Fibroblast of the aortic adventitia (primary cell): ENCODE data around the gene RREB1. TPM values are rescaled to one million over a fixed set of nuclear protein-coding genes. Genes with fewer than 3 reads are reported as not detected.

ENCODE experiments used
- DNase-seq: peaks from one replicate; pipeline ENCODE4 v3.0.0-alpha.2; 2010; ENCODE audit warnings: low read depth
- H3K4me3 ChIP-seq: 2 replicates; pipeline ENCODE4 v1.5.1; 2011; ENCODE audit warnings: low read depth, mild to moderate bottlenecking, control low read depth, low read length, moderate library complexity
- CTCF ChIP-seq: IDR thresholded peaks from 2 replicates; pipeline ENCODE4 v1.5.1; 2011; ENCODE audit warnings: mild to moderate bottlenecking, low read length, control low read depth, inconsistent platforms; ENCODE audit not compliant: insufficient read depth
- total RNA-seq: library from RNA; depleted of rRNA; stranded (reverse); fragments of >200 nt; gene quantifications from 2 replicates; pipeline ENCODE4 v1.2.3, GENCODE V29; 2012; ENCODE audit warnings: low replicate concordance

RREB1 gene
- total RNA-seq, 1 donor: 17.6 TPM

- TF ChIP-seq CTCF: no peak
- DNase-seq: no peak
- no peak overlapping the region for H3K4me3 ChIP-seq
These were observed 19.6 kb upstream of the RREB1 start for GRCh38 chr6:7088076-7088742.

GRCh38 chr6:7098993-7099392 is 8.8 kb upstream of the RREB1 start:
- no peak overlapping the region for H3K4me3 ChIP-seq
- no peak for TF ChIP-seq CTCF
- no peak for DNase-seq

GRCh38 chr6:7100072-7100752 is 7.5 kb upstream of the RREB1 start:
- H3K4me3 ChIP-seq: no peak overlapping the region
- DNase-seq: no peak
- TF ChIP-seq CTCF: no peak

GRCh38 chr6:7100753-7101081 is 7.0 kb upstream of the RREB1 start:
- H3K4me3 ChIP-seq: no peak overlapping the region
- DNase-seq: no peak
- no peak for TF ChIP-seq CTCF

- no peak overlapping the region for H3K4me3 ChIP-seq
- DNase-seq: no peak
- TF ChIP-seq CTCF: no peak
These were observed 6.5 kb upstream of the RREB1 start for GRCh38 chr6:7101290-7101689.

GRCh38 chr6:7104752-7105151 is 3.0 kb upstream of the RREB1 start:
- no peak for DNase-seq
- TF ChIP-seq CTCF: no peak
- H3K4me3 ChIP-seq: no peak overlapping the region

- TF ChIP-seq CTCF: no peak
- DNase-seq: no peak
- H3K4me3 ChIP-seq: peak overlapping the region; percentile 98
These were observed 1.5 kb upstream of the RREB1 start for GRCh38 chr6:7106215-7106751.
